ENCODE results near the gene SH3RF3. TPM values are rescaled to one million over a fixed set of nuclear protein-coding genes. Genes with fewer than 3 reads are reported as not detected.

SH3RF3 gene
- total RNA-seq, 6 donors from 2014 or later: 4.1 to 21.0 (median 8.0) TPM

- TF ChIP-seq CTCF (IDR thresholded peaks at IDR 0.05) (no peak), EP300 (IDR thresholded peaks at IDR 0.05) (no peak), POLR2A (IDR thresholded peaks at IDR 0.05) (no peak), POLR2AphosphoS5 (IDR thresholded peaks at IDR 0.05) (no peak)
- Histone ChIP-seq H3K4me1 (peaks cover 0 to 13% (median 9%) of the 10 kb centered on the region in 4 donors), H3K27ac (no peak overlapping the region), H3K4me3 (no peak overlapping the region), H3K27me3 (no peaks in the 10 kb centered on the region), H3K36me3 (peaks cover 0 to 23% (median 0%) of the 10 kb centered on the region in 4 donors), H3K9me3 (no peaks in the 10 kb centered on the region)
- ATAC-seq (ENCODE audit: low FRiP score in 2 of 2): no peak
- DNase-seq: no peak
- WGBS, 2 donors: 94% methylated on average over 11 of the region's 11 CpGs
These were observed 306.2 kb downstream of the SH3RF3 start for GRCh38 chr2:109435066-109435690.

- DNase-seq: no peak
- H3K36me3 ChIP-seq: peaks cover 0 to 23% (median 0%) of the 10 kb centered on the region in 4 donors
- H3K4me3 ChIP-seq: no peak overlapping the region
- H3K9me3 ChIP-seq: no peaks in the 10 kb centered on the region
- TF ChIP-seq POLR2A (IDR thresholded peaks at IDR 0.05) (no peak), POLR2AphosphoS5 (IDR thresholded peaks at IDR 0.05) (peak; percentile 39 to 54), EP300 (IDR thresholded peaks at IDR 0.05) (peak in 1 of 4 donors; percentile 23), CTCF (IDR thresholded peaks at IDR 0.05) (no peak)
- no peak for ATAC-seq (ENCODE audit: low FRiP score in 2 of 2)
- no peak overlapping the region for H3K27ac ChIP-seq
- 80 to 88% methylated on average over 10 to 13 of the region's 13 CpGs for WGBS, 2 donors
- H3K4me1 ChIP-seq: peaks cover 0 to 13% (median 9%) of the 10 kb centered on the region in 4 donors
- no peaks in the 10 kb centered on the region for H3K27me3 ChIP-seq
These were observed 307.0 kb downstream of the SH3RF3 start for GRCh38 chr2:109435901-109436598.

- WGBS, 2 donors: 87 to 88% methylated on average over 9 to 15 of the region's 15 CpGs
- Histone ChIP-seq H3K9me3 (peaks cover 0 to 4% (median under 1%) of the 10 kb centered on the region in 4 donors), H3K27ac (peak overlapping the region in 3 of 4 donors; percentile 17 to 56 (median 33)), H3K4me1 (peaks cover 0 to 13% (median 9%) of the 10 kb centered on the region in 4 donors), H3K36me3 (peaks cover 0 to 23% (median 0%) of the 10 kb centered on the region in 4 donors), H3K4me3 (no peak overlapping the region), H3K27me3 (no peaks in the 10 kb centered on the region)
- TF ChIP-seq CTCF (IDR thresholded peaks at IDR 0.05): no peak
- TF ChIP-seq POLR2A (IDR thresholded peaks at IDR 0.05): no peak
- TF ChIP-seq EP300 (IDR thresholded peaks at IDR 0.05): no peak
- no peak for TF ChIP-seq POLR2AphosphoS5 (IDR thresholded peaks at IDR 0.05)
- ATAC-seq (ENCODE audit: low FRiP score in 2 of 2): peak in 1 of 2 donors; percentile 8
- peak in 1 of 2 donors; percentile 70 for DNase-seq
These were observed 307.7 kb downstream of the SH3RF3 start for GRCh38 chr2:109436610-109437225.

- peaks cover 0 to 13% (median 9%) of the 10 kb centered on the region in 4 donors for H3K4me1 ChIP-seq
- no peak overlapping the region for H3K4me3 ChIP-seq
- peaks cover 0 to 5% (median 3%) of the 10 kb centered on the region in 4 donors for H3K9me3 ChIP-seq
- peak overlapping the region in 1 of 4 donors; percentile 33 for H3K27ac ChIP-seq
- H3K36me3 ChIP-seq: peaks cover 0 to 21% (median 0%) of the 10 kb centered on the region in 4 donors
- H3K27me3 ChIP-seq: no peaks in the 10 kb centered on the region
- TF ChIP-seq POLR2AphosphoS5 (IDR thresholded peaks at IDR 0.05): peak in 1 of 2 donors; percentile 31
- peak in 1 of 4 donors; percentile 6 for TF ChIP-seq EP300 (IDR thresholded peaks at IDR 0.05)
- no peak for TF ChIP-seq CTCF (IDR thresholded peaks at IDR 0.05)
- WGBS, 2 donors: 67 to 69% methylated on average over 14 to 15 of the region's 15 CpGs
- ATAC-seq (ENCODE audit: low FRiP score in 2 of 2) (no peak), DNase-seq (no peak)
These were observed 308.5 kb downstream of the SH3RF3 start for GRCh38 chr2:109437325-109438090.

All from upper lobe of left lung (tissue), 6 donors.